ENCODE results near the gene FBN2.

- TF ChIP-seq POLR2A (IDR thresholded peaks at IDR 0.05; ENCODE audit: extremely low read depth, insufficient read length): no peak
- TF ChIP-seq, protein P1, sequence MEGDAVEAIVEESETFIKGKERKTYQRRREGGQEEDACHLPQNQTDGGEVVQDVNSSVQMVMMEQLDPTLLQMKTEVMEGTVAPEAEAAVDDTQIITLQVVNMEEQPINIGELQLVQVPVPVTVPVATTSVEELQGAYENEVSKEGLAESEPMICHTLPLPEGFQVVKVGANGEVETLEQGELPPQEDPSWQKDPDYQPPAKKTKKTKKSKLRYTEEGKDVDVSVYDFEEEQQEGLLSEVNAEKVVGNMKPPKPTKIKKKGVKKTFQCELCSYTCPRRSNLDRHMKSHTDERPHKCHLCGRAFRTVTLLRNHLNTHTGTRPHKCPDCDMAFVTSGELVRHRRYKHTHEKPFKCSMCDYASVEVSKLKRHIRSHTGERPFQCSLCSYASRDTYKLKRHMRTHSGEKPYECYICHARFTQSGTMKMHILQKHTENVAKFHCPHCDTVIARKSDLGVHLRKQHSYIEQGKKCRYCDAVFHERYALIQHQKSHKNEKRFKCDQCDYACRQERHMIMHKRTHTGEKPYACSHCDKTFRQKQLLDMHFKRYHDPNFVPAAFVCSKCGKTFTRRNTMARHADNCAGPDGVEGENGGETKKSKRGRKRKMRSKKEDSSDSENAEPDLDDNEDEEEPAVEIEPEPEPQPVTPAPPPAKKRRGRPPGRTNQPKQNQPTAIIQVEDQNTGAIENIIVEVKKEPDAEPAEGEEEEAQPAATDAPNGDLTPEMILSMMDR (IDR thresholded peaks at IDR 0.05; ENCODE audit: low read depth, low read length): no peak
Observed at GRCh38 chr5:128305341-128305740, 232.7 kb downstream of the FBN2 start.
